HepG2 (cell line): ENCODE measurements around the gene CAPS. TPM values are rescaled to one million over a fixed set of nuclear protein-coding genes. Genes with fewer than 3 reads are reported as not detected.

Experiments
- CHD2 ChIP-seq: IDR thresholded peaks from 2 replicates; pipeline ENCODE4 v1.6.1; 2011; ENCODE audit warnings: low read depth, low read length, improper control_type of control experiment
- DNMT1 ChIP-seq: sonication (generic); formaldehyde crosslinking; IDR thresholded peaks from 2 replicates; pipeline ENCODE4 v1.5.1; 2020; ENCODE audit warnings: mild to moderate bottlenecking, missing genetic modification reagents
- IKZF4 ChIP-seq: sonication (generic); formaldehyde crosslinking; IDR thresholded peaks from 2 replicates; pipeline ENCODE4 v1.5.1; 2020; ENCODE audit warnings: borderline replicate concordance, mild to moderate bottlenecking, low read depth, missing genetic modification reagents; ENCODE audit errors: not compliant biosample characterization
- RERE ChIP-seq: IDR thresholded peaks from 2 replicates; pipeline ENCODE4 v1.6.1; 2016; ENCODE audit warnings: low read depth, missing genetic modification reagents, missing compliant biosample characterization
- RXRB ChIP-seq: IDR thresholded peaks from 2 replicates; pipeline ENCODE4 v1.6.1; 2016; ENCODE audit warnings: borderline replicate concordance, missing genetic modification reagents, missing compliant biosample characterization
- SKIL ChIP-seq: sonication (generic); formaldehyde crosslinking; IDR thresholded peaks from 2 replicates; pipeline ENCODE4 v1.8.0; 2022; ENCODE audit warnings: missing genetic modification reagents, mild to moderate bottlenecking, moderate library complexity, borderline replicate concordance
- THRA ChIP-seq: sonication (generic); formaldehyde crosslinking; IDR thresholded peaks from 2 replicates; pipeline ENCODE4 v1.4.0; 2020; ENCODE audit warnings: missing genetic modification reagents, borderline replicate concordance
- ZNF18 ChIP-seq: sonication (generic); formaldehyde crosslinking; IDR thresholded peaks from 2 replicates; pipeline ENCODE4 v1.8.0; 2022; ENCODE audit warnings: mild to moderate bottlenecking, missing genetic modification reagents; ENCODE audit not compliant: insufficient replicate concordance
- ZNF605 ChIP-seq: sonication (generic); formaldehyde crosslinking; IDR thresholded peaks from 2 replicates; pipeline ENCODE4 v1.8.0; 2022; ENCODE audit warnings: mild to moderate bottlenecking, missing genetic modification reagents
- ZNF724P ChIP-seq: sonication (generic); formaldehyde crosslinking; IDR thresholded peaks from 2 replicates; pipeline ENCODE4 v1.8.0; 2022; ENCODE audit warnings: missing genetic modification reagents, borderline replicate concordance
- ZNF839 ChIP-seq: sonication (generic); formaldehyde crosslinking; IDR thresholded peaks from 2 replicates; pipeline ENCODE4 v1.4.0; 2020; ENCODE audit warnings: missing genetic modification reagents, mild to moderate bottlenecking, borderline replicate concordance
- polyA plus RNA-seq, 8 experiments: library from polyadenylated mRNA; depleted of rRNA in 3 of 8; stranded (reverse) in 7 of 8; unstranded in 1 of 8; fragments of >200 nt; fragmentation: Illumina TruSeq in 4 of 8; extraction: Trizol in 4 of 8; gene quantifications; 2 replicates each; pipeline versions ENCODE4 v1.2.1 to v1.2.3, GENCODE V29; 2011 to 2016; ENCODE audit warnings: low read depth in 4 of 8, missing spikeins in 1 of 8, mixed read lengths in 1 of 8; ENCODE audit not compliant: insufficient read depth in 1 of 8
- total RNA-seq, 5 experiments: library from RNA; depleted of rRNA; stranded (reverse); fragments of >200 nt; fragmentation: Illumina TruSeq; extraction: Trizol; gene quantifications; 2 replicates each; pipeline ENCODE4 v1.2.3, GENCODE V29; 2016; ENCODE audit warnings: low read depth in 1 of 5
- TF ChIP-seq, protein P1 (sequence below): sonication (generic); formaldehyde crosslinking; IDR thresholded peaks from 2 replicates; pipeline ENCODE4 v1.4.0; 2020; ENCODE audit warnings: mild to moderate bottlenecking, missing genetic modification reagents

The CAPS gene
- total and polyA plus RNA-seq, 2 of the 13 experiments (the other 11 are each of a cell fraction or from before 2014, with no cell fraction given), result 3.1 TPM

- TF ChIP-seq RERE (CRISPR knock-in tag), result 0 out of 2 replicates have a peak, but pooled peaks have one; percentile 58
- TF ChIP-seq SKIL (CRISPR knock-in tag), result peak; percentile 82; the same call in 1 of the 2 replicates
- TF ChIP-seq DNMT1, result no peak
- peak; percentile 57 for TF ChIP-seq ZNF605 (CRISPR knock-in tag)
- TF ChIP-seq, protein P1, sequence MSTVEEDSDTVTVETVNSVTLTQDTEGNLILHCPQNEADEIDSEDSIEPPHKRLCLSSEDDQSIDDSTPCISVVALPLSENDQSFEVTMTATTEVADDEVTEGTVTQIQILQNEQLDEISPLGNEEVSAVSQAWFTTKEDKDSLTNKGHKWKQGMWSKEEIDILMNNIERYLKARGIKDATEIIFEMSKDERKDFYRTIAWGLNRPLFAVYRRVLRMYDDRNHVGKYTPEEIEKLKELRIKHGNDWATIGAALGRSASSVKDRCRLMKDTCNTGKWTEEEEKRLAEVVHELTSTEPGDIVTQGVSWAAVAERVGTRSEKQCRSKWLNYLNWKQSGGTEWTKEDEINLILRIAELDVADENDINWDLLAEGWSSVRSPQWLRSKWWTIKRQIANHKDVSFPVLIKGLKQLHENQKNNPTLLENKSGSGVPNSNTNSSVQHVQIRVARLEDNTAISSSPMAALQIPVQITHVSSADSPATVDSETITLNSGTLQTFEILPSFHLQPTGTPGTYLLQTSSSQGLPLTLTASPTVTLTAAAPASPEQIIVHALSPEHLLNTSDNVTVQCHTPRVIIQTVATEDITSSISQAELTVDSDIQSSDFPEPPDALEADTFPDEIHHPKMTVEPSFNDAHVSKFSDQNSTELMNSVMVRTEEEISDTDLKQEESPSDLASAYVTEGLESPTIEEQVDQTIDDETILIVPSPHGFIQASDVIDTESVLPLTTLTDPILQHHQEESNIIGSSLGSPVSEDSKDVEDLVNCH (CRISPR knock-in tag), result no peak
- TF ChIP-seq ZNF18 (CRISPR knock-in tag), result no peak
- peak; percentile 88 for TF ChIP-seq RXRB (CRISPR knock-in tag)
- TF ChIP-seq THRA, result peak; percentile 59; the same call in 1 of the 2 replicates
- peak; percentile 26 for TF ChIP-seq IKZF4 (CRISPR knock-in tag)
- TF ChIP-seq ZNF724P, result no peak; the same call in 1 of the 2 replicates
- TF ChIP-seq CHD2, result peak; percentile 13; the same call in 1 of the 2 replicates
- peak; percentile 51; the same call in 1 of the 2 replicates for TF ChIP-seq ZNF839
Measured at GRCh38 chr19:5880604-5881078, 33.4 kb upstream of the CAPS start (continued).
